SK-N-SH (cell line): ENCODE results near the gene CHMP6. TPM values are rescaled to one million over a fixed set of nuclear protein-coding genes. Genes with fewer than 3 reads are reported as not detected.
A peak's percentile ranks its signal among the peaks of the same experiment; 100 is the strongest.

Experiments
- CTCF ChIA-PET: fragments of 300-600, 350-600 bp; formaldehyde crosslinking; extraction: SDS; loops from one replicate; lab custom pipeline; 2021; lab: Yijun Ruan, JAX
- POLR2A ChIA-PET: fragments of 350-600 bp; sonication (Branson Sonifier 250); formaldehyde crosslinking; extraction: SDS; loops from one replicate; lab custom pipeline; 2020; ENCODE audit warnings: antibody characterized with exemption, inconsistent platforms; lab: Yijun Ruan, JAX
- DNase-seq: peaks from one replicate; pipeline ENCODE4 v3.0.0; 2012
- H2AFZ ChIP-seq: fragments of 200-600 bp; sonication (generic); 2 replicates; pipeline ENCODE4 v1.8.1; 2016; ENCODE audit warnings: antibody characterized with exemption, mild to moderate bottlenecking, low read depth
- H3F3A ChIP-seq: fragments of 200-600 bp; sonication (generic); replicated peaks from 2 replicates; pipeline ENCODE3; 2016; ENCODE audit warnings: antibody characterized with exemption, mild to moderate bottlenecking; ENCODE audit not compliant: insufficient read depth
- H3K27ac ChIP-seq, 2 experiments: fragments of 200-500 bp in 1 of 2; fragments of 200-600 bp in 1 of 2; sonication (Bioruptor generic) in 1 of 2; sonication (generic), shearing (Covaris generic) in 1 of 2; 2 replicates each; pipeline versions ENCODE4 v1.5.1 to v1.6.1; 2014 to 2016; ENCODE audit warnings: low read depth in 2 of 2, inconsistent platforms in 1 of 2, low read length in 1 of 2, mild to moderate bottlenecking in 1 of 2, mixed read lengths in 1 of 2
- H3K27me3 ChIP-seq: fragments of 200-600 bp; sonication (generic), shearing (Covaris generic); 2 replicates; pipeline ENCODE4 v1.6.1; 2016; ENCODE audit warnings: mixed run types; ENCODE audit not compliant: insufficient read depth
- H3K36me3 ChIP-seq, 2 experiments: fragments of 200-500 bp in 1 of 2; fragments of 200-600 bp in 1 of 2; sonication (Bioruptor generic) in 1 of 2; sonication (generic) in 1 of 2; replicated peaks in 1 of 2; 2 replicates each; pipeline versions ENCODE3 to v1.5.1; 2014 to 2016; ENCODE audit warnings: low read length in 1 of 2, mild to moderate bottlenecking in 1 of 2; ENCODE audit not compliant: insufficient read depth in 2 of 2, control insufficient read depth in 1 of 2
- H3K4me1 ChIP-seq, 2 experiments: fragments of 200-500 bp in 1 of 2; fragments of 200-600 bp in 1 of 2; sonication (Bioruptor generic) in 1 of 2; sonication (generic), shearing (Covaris generic) in 1 of 2; 2 replicates each; pipeline versions ENCODE4 v1.5.1 to v1.6.1; 2014 to 2016; ENCODE audit warnings: low read depth in 1 of 2, low read length in 1 of 2, mixed run types in 1 of 2; ENCODE audit not compliant: insufficient read depth in 2 of 2, control insufficient read depth in 1 of 2
- H3K4me2 ChIP-seq: fragments of 200-600 bp; sonication (generic), shearing (Covaris generic); 2 replicates; pipeline ENCODE4 v1.6.1; 2017; ENCODE audit warnings: mixed run types
- H3K4me3 ChIP-seq, 2 experiments: fragments of 200-500 bp in 1 of 2; fragments of 200-600 bp in 1 of 2; sonication (Bioruptor generic) in 1 of 2; sonication (generic), shearing (Covaris generic) in 1 of 2; 2 replicates each; pipeline versions ENCODE4 v1.5.1 to v1.8.1; 2014 to 2016; ENCODE audit warnings: low read depth in 2 of 2, inconsistent platforms in 1 of 2, low read length in 1 of 2, mild to moderate bottlenecking in 1 of 2, mixed read lengths in 1 of 2, moderate library complexity in 1 of 2
- H3K79me2 ChIP-seq: fragments of 200-600 bp; sonication (generic); 2 replicates; pipeline ENCODE4 v1.8.1; 2017; ENCODE audit warnings: mild to moderate bottlenecking; ENCODE audit not compliant: insufficient read depth
- H3K9ac ChIP-seq: fragments of 200-600 bp; sonication (generic); 2 replicates; pipeline ENCODE4 v1.6.1; 2017; ENCODE audit warnings: mixed run types
- H3K9me2 ChIP-seq: fragments of 200-600 bp; sonication (generic); 2 replicates; pipeline ENCODE4 v1.6.1; 2017; ENCODE audit warnings: mixed run types
- H3K9me3 ChIP-seq: fragments of 200-600 bp; sonication (generic); 2 replicates; pipeline ENCODE4 v1.6.1; 2017; ENCODE audit warnings: mixed run types, mild to moderate bottlenecking, moderate library complexity
- H4K20me1 ChIP-seq: fragments of 200-600 bp; sonication (generic); 2 replicates; pipeline ENCODE4 v1.6.1; 2017; ENCODE audit warnings: mild to moderate bottlenecking, mixed run types; ENCODE audit not compliant: insufficient read depth
- CHD2 ChIP-seq: fragments of 150-350 bp; IDR thresholded peaks from 2 replicates; pipeline ENCODE4 v1.6.1; 2018; ENCODE audit warnings: low read length; ENCODE audit not compliant: partially characterized antibody
- ELF1 ChIP-seq: IDR thresholded peaks from 2 replicates; pipeline ENCODE4 v1.4.0; 2012
- FOSL2 ChIP-seq: IDR thresholded peaks from 2 replicates; pipeline ENCODE4 v1.4.0; 2012; ENCODE audit warnings: low read depth, mild to moderate bottlenecking, moderate library complexity, borderline replicate concordance
- FOXJ3 ChIP-seq: sonication (generic); formaldehyde crosslinking; IDR thresholded peaks from 2 replicates; pipeline ENCODE4 v1.5.1; 2020; ENCODE audit warnings: mild to moderate bottlenecking, missing genetic modification reagents
- FOXM1 ChIP-seq: IDR thresholded peaks from 2 replicates; pipeline ENCODE4 v1.4.0; 2012; ENCODE audit warnings: low read depth, mild to moderate bottlenecking
- GABPA ChIP-seq: IDR thresholded peaks from 2 replicates; pipeline ENCODE4 v1.4.0; 2012; ENCODE audit warnings: low read depth, mild to moderate bottlenecking
- GATA2 ChIP-seq: sonication (generic); formaldehyde crosslinking; IDR thresholded peaks from 2 replicates; pipeline ENCODE4 v1.5.0; 2020; ENCODE audit warnings: mild to moderate bottlenecking, missing genetic modification reagents
- JUND ChIP-seq: IDR thresholded peaks from 2 replicates; pipeline ENCODE4 v1.4.0; 2012
- MAX ChIP-seq: IDR thresholded peaks from 2 replicates; pipeline ENCODE4 v1.4.0; 2012; ENCODE audit warnings: low read depth
- NFIC ChIP-seq: IDR thresholded peaks from 2 replicates; pipeline ENCODE4 v1.4.0; 2012; ENCODE audit warnings: borderline replicate concordance
- NRF1 ChIP-seq: IDR thresholded peaks from 2 replicates; pipeline ENCODE4 v1.6.1; 2012; ENCODE audit warnings: low read depth, mild to moderate bottlenecking, low read length
- POLR2AphosphoS5 ChIP-seq: IDR thresholded peaks from 2 replicates; pipeline ENCODE4 v1.6.1; 2012; ENCODE audit warnings: low read depth, low read length
- REST ChIP-seq: IDR thresholded peaks from 2 replicates; pipeline ENCODE4 v1.6.1; 2012; ENCODE audit warnings: mild to moderate bottlenecking, low read depth, low read length, moderate library complexity
- RFX5 ChIP-seq: IDR thresholded peaks from 2 replicates; pipeline ENCODE4 v1.6.1; 2012; ENCODE audit warnings: mild to moderate bottlenecking, improper control_type of control experiment, low read length
- RXRA ChIP-seq: IDR thresholded peaks from 2 replicates; pipeline ENCODE4 v1.4.0; 2012; ENCODE audit warnings: low read depth, mild to moderate bottlenecking, borderline replicate concordance
- SIN3A ChIP-seq: IDR thresholded peaks from 2 replicates; pipeline ENCODE4 v1.6.1; 2012; ENCODE audit warnings: low read depth, mild to moderate bottlenecking, low read length, moderate library complexity, borderline replicate concordance
- TCF12 ChIP-seq: IDR thresholded peaks from 2 replicates; pipeline ENCODE4 v1.4.0; 2012
- USF1 ChIP-seq: IDR thresholded peaks from 2 replicates; pipeline ENCODE4 v1.4.0; 2012; ENCODE audit warnings: low read depth, borderline replicate concordance
- YY1 ChIP-seq: IDR thresholded peaks from 2 replicates; pipeline ENCODE4 v1.4.0; 2012; ENCODE audit warnings: low read depth, mild to moderate bottlenecking
- ZBTB33 ChIP-seq: IDR thresholded peaks from 2 replicates; pipeline ENCODE4 v1.4.0; 2012; ENCODE audit warnings: low read depth, borderline replicate concordance
- WGBS: methylation state at CpG from one replicate; pipeline ENCODE4 v1.1.6; 2017; ENCODE audit warnings: low lambda C conversion rate; 5-methylcytosine and 5-hydroxymethylcytosine counted together
- polyA plus RNA-seq, 3 experiments: library from polyadenylated mRNA; depleted of rRNA; stranded (reverse); fragments of >200 nt; gene quantifications; 2 replicates each; pipeline ENCODE4 v1.2.3, GENCODE V29; 2012

The CHMP6 gene
- polyA plus RNA-seq, 1 of the 3 experiments (the other 2 are of a cell fraction) = 44.1 TPM

- no peak overlapping the region for H3K9ac ChIP-seq
- peaks cover 25% of the 10 kb centered on the region for H3K27me3 ChIP-seq
- DNase-seq = peak; percentile 68
- no peaks in the 10 kb centered on the region for H3K79me2 ChIP-seq
- H3K36me3 ChIP-seq = peaks cover 0 to 9% of the 10 kb centered on the region in 2 experiments
- no peaks in the 10 kb centered on the region; the same call in 1 of the 2 replicates for H4K20me1 ChIP-seq
- H3K27ac ChIP-seq = no peak overlapping the region
- 44% methylated on average over 33 of the region's 37 CpGs for WGBS
- peaks cover 5% of the 10 kb centered on the region for H3F3A ChIP-seq
- no peak overlapping the region for H3K4me3 ChIP-seq
- no peak for TF ChIP-seq RFX5
- no peak for TF ChIP-seq GATA2 (CRISPR knock-in tag)
- TF ChIP-seq POLR2AphosphoS5 = no peak
- no peak for TF ChIP-seq FOSL2
- TF ChIP-seq RXRA = no peak
- TF ChIP-seq JUND = no peak
- no peak for TF ChIP-seq GABPA
- TF ChIP-seq TCF12 = no peak
- no peak for TF ChIP-seq NRF1
- H3K9me3 ChIP-seq = no peaks in the 10 kb centered on the region
- peak overlapping the region; percentile 45 for H3K4me2 ChIP-seq
- H2AFZ ChIP-seq = no peak overlapping the region; the same call in 1 of the 2 replicates
- no peaks in the 10 kb centered on the region for H3K9me2 ChIP-seq
- ChIA-PET CTCF (interaction anchor here (1.0 to 19.0 kb wide), 9 partner anchors 9 to 601 kb away, joined by 3 to 668 read pairs (median 11); no protein-coding TSS in a partner anchor), POLR2A (interaction anchor here (1.5 kb wide), 1 partner anchor 573 kb away, joined by 3 read pairs; no protein-coding TSS in a partner anchor)
- H3K4me1 ChIP-seq = peaks cover 0 to 21% of the 10 kb centered on the region in 2 experiments; a peak in 1 of 4 replicates
Measured at GRCh38 chr17:81027591-81028505, 36.2 kb downstream of the CHMP6 start.

- Histone ChIP-seq H3K27me3 (peaks cover 25% of the 10 kb centered on the region), H3K36me3 (peaks cover 0 to 10% of the 10 kb centered on the region in 2 experiments), H3K4me2 (no peak overlapping the region), H3F3A (peaks cover 5% of the 10 kb centered on the region), H3K79me2 (no peaks in the 10 kb centered on the region), H3K9me2 (no peaks in the 10 kb centered on the region), H3K9ac (no peak overlapping the region), H3K9me3 (no peaks in the 10 kb centered on the region), H3K4me3 (no peak overlapping the region), H3K27ac (no peak overlapping the region), H2AFZ (no peak overlapping the region), H4K20me1 (no peaks in the 10 kb centered on the region; the same call in 1 of the 2 replicates), H3K4me1 (peaks cover 0 to 23% of the 10 kb centered on the region in 2 experiments; a peak in 1 of 4 replicates)
- 64% methylated on average over 11 of the region's 12 CpGs for WGBS
- CTCF ChIA-PET = interaction anchor here (1.0 to 19.0 kb wide), 7 partner anchors 14 to 601 kb away, joined by 3 to 668 read pairs (median 60); no protein-coding TSS in a partner anchor
- POLR2A ChIA-PET = interaction anchor here (1.5 kb wide), 1 partner anchor 574 kb away, joined by 3 read pairs; no protein-coding TSS in a partner anchor
- peak; percentile 43 for DNase-seq
- no peak for TF ChIP-seq YY1
- TF ChIP-seq FOXJ3 (CRISPR knock-in tag) = no peak
- no peak for TF ChIP-seq POLR2AphosphoS5
- no peak for TF ChIP-seq SIN3A
- no peak for TF ChIP-seq TCF12
- no peak for TF ChIP-seq FOSL2
- no peak for TF ChIP-seq FOXM1
- TF ChIP-seq JUND = no peak
- TF ChIP-seq CHD2 = no peak
- no peak for TF ChIP-seq ELF1
- no peak for TF ChIP-seq NFIC
- TF ChIP-seq USF1 = no peak
- TF ChIP-seq MAX = no peak
- TF ChIP-seq REST = no peak
- TF ChIP-seq ZBTB33 = no peak
Measured at GRCh38 chr17:81028506-81028858, 36.8 kb downstream of the CHMP6 start.
